Activated naive CD4-positive, alpha-beta T cell treated with anti-CD3 and anti-CD28 coated beads, Interleukin-2, amount 50 U/mL, for 24 hours (primary cell): ENCODE data around the gene ITGB2.

Experiments used
- H3K27ac Mint-ChIP-seq: one replicate; pipeline ENCODE4 v1.8.0; 2021; ENCODE audit warnings: mild to moderate bottlenecking, mixed read lengths
- H3K27me3 Mint-ChIP-seq: one replicate; pipeline ENCODE4 v1.8.0; 2021; ENCODE audit warnings: mixed read lengths
- H3K36me3 Mint-ChIP-seq: one replicate; pipeline ENCODE4 v1.8.0; 2021; ENCODE audit warnings: mixed read lengths
- H3K4me1 Mint-ChIP-seq: one replicate; pipeline ENCODE4 v1.8.0; 2021; ENCODE audit warnings: mixed read lengths
- H3K4me3 Mint-ChIP-seq: one replicate; pipeline ENCODE4 v1.8.0; 2021; ENCODE audit warnings: mild to moderate bottlenecking, mixed read lengths
- H3K9me3 Mint-ChIP-seq: one replicate; pipeline ENCODE4 v1.8.0; 2021; ENCODE audit warnings: mixed read lengths

The ITGB2 gene

GRCh38 chr21:44920694-44921604, at the start of gene ITGB2:
ITGB2 (minus strand) TSS chr21:44920899; CDS start chr21:44910782, 10,117 bp downstream.
- no peaks in the 10 kb centered on the region for H3K27me3 Mint-ChIP-seq
- H3K9me3 Mint-ChIP-seq = no peaks in the 10 kb centered on the region
- H3K4me1 Mint-ChIP-seq = peaks cover 77% of the 10 kb centered on the region
- H3K36me3 Mint-ChIP-seq = peaks cover 6% of the 10 kb centered on the region
- H3K4me3 Mint-ChIP-seq = peak within 1 kb of the TSS; percentile 98
- peak within 1 kb of the TSS; percentile 99 for H3K27ac Mint-ChIP-seq

DNA sequence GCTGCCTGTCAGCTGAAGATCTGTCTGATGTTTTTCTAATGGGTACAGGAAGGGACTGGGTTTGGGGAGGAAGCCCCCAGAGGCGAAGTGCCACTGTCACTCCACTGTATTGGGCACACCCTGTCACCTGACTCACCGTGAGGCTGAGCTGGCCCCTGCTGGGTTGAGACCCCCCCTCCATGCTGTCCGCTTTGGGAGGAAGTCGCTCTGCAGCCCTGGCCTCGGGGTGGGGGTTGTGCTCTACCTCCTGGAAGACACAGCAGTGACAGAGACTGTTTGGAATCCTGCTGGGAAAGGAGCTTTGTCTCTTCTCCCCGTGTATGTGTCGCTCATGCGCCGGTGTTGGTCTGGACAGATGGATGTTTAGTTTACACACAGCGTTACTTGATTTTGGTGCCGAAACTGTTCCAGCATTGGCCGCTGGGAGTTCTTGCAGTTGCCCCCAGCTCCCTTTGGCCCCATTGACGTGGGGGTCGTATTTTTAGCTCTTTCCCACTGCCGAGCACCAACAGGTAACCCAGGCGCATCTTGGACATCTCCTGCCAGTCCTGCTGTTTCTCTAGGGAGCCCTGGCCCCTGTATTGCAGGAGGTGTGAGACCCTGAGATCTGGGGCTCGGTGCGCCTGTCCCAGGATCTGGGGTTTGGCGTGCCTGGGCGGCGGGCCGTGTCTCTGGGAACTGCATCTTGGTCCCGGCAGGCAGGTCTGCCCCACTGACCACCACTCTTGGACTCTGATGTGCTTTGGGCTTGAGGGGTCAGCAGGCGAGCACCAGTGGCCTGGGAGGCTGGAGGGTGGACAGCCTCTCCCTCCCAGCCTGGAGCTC, 49.4 kb upstream of the ITGB2 start:
- H3K9me3 Mint-ChIP-seq = no peaks in the 10 kb centered on the region
- H3K27ac Mint-ChIP-seq = no peak overlapping the region
- no peak overlapping the region for H3K4me3 Mint-ChIP-seq
- peaks cover 8% of the 10 kb centered on the region for H3K36me3 Mint-ChIP-seq
- peaks cover 25% of the 10 kb centered on the region for H3K4me1 Mint-ChIP-seq
- no peaks in the 10 kb centered on the region for H3K27me3 Mint-ChIP-seq

- peaks cover 9% of the 10 kb centered on the region for H3K36me3 Mint-ChIP-seq
- no peak overlapping the region for H3K27ac Mint-ChIP-seq
- H3K9me3 Mint-ChIP-seq = no peaks in the 10 kb centered on the region
- H3K4me3 Mint-ChIP-seq = no peak overlapping the region
- H3K4me1 Mint-ChIP-seq = peaks cover 35% of the 10 kb centered on the region
- no peaks in the 10 kb centered on the region for H3K27me3 Mint-ChIP-seq
Measured at GRCh38 chr21:44969066-44969670, 48.5 kb upstream of the ITGB2 start.

- no peak overlapping the region for H3K27ac Mint-ChIP-seq
- peaks cover 5% of the 10 kb centered on the region for H3K36me3 Mint-ChIP-seq
- H3K4me1 Mint-ChIP-seq = peaks cover 43% of the 10 kb centered on the region
- H3K4me3 Mint-ChIP-seq = no peak overlapping the region
- H3K9me3 Mint-ChIP-seq = no peaks in the 10 kb centered on the region
- H3K27me3 Mint-ChIP-seq = no peaks in the 10 kb centered on the region
Measured at GRCh38 chr21:44967082-44968047, 46.7 kb upstream of the ITGB2 start.

DNA sequence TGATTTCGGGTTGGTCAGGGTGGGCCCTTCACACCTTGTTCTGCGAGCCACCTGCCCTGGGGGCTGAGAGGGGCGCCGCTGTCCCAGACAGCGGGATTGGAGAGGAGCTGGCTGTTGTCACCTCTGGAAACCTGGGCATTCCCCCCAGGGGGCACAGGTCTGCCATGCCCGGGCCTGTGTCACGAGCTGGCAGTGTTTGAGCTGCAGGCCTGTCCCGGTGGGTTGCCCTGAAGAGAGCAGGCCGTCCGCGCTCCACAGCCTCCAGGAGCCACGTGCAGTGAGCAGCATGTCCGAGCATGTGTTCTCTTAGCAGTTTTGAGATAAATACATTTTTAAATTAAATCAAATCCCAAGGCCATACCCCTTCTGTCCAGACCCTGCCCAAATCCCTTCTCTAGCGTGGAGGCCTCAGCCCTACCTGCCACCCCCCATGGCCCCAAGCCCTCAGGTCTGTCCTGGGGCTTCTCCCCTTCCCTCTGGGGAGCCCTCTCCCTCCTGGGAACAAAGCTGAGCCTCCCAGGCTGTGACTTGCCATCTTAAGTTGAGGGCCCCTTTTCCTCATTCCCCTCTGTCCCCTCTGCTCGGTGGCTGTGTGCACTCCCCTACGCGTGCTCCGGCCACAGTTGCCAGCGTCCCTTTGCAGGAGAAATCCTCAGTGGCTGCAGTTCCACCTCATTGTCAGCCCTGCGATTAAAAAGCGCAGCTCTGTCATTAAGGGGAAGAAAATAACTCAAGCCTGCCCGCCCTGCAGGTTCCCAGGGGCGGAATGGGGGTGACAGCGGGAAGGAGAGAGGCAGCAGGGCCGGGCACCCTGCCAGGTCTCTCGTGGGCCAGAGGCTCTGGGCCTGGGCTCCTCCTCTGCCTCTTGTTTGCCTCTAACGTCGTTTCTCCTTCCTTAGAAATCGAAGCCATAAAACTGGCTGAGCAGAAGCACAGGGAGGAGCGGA, 45.7 kb upstream of the ITGB2 start:
- H3K4me3 Mint-ChIP-seq = no peak overlapping the region
- no peaks in the 10 kb centered on the region for H3K9me3 Mint-ChIP-seq
- no peak overlapping the region for H3K27ac Mint-ChIP-seq
- no peaks in the 10 kb centered on the region for H3K27me3 Mint-ChIP-seq
- H3K4me1 Mint-ChIP-seq = peaks cover 43% of the 10 kb centered on the region
- peaks cover 7% of the 10 kb centered on the region for H3K36me3 Mint-ChIP-seq

- H3K4me3 Mint-ChIP-seq = peak overlapping the region; percentile 72
- H3K27me3 Mint-ChIP-seq = no peaks in the 10 kb centered on the region
- no peaks in the 10 kb centered on the region for H3K9me3 Mint-ChIP-seq
- peaks cover 7% of the 10 kb centered on the region for H3K36me3 Mint-ChIP-seq
- peaks cover 43% of the 10 kb centered on the region for H3K4me1 Mint-ChIP-seq
- no peak overlapping the region for H3K27ac Mint-ChIP-seq
Measured at GRCh38 chr21:44965251-44966022, 44.7 kb upstream of the ITGB2 start.

DNA sequence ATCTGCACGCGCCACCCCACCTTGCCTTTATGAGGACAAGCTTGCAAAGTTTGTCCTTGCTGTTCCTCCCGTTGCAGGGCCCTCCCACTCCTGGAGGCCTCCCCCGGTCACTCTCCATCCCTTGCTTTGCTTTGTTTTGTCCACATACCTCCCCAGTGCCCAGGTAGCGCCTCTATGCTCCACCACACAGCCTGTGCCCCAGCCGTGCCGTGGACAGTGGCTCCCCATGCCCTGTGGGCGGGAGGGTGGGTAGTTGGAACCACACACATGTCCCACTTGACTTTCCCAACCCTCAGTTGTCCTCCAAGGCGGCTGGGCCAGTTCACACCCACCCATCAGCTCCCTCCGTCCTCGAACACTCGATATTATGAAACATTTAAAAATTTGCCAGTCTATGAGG, 43.7 kb upstream of the ITGB2 start:
- Mint-ChIP-seq H3K4me3 (peak overlapping the region; percentile 72), H3K36me3 (peaks cover 6% of the 10 kb centered on the region), H3K27me3 (no peaks in the 10 kb centered on the region), H3K9me3 (no peaks in the 10 kb centered on the region), H3K4me1 (peaks cover 34% of the 10 kb centered on the region), H3K27ac (no peak overlapping the region)

DNA sequence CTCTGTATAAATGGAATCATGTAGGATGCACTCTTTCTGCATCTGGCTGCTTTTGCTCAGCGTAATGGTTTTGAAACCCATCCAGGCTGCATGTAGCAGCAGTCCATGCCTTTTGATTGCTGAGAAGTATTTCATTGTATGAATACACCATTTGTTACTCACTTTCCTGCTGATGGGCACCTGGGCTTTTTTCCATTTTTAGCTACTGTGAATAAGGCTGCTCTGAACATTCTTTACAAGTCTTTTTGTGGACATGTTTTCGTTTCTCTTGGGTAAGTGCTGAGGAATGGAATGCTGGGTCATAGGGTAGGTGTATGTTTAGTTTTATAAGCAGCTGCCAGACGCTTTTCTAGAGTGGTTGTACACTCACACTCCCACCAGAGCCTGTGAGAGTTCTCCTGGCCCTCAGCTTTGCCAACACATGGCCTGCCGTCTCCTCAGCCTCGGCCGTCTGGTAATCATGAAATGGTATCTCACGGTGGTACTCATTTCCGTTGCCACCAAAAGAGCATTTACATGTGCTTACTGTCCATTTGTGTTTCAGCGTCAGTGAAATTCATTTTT, 41.8 kb upstream of the ITGB2 start:
- H3K27ac Mint-ChIP-seq = no peak overlapping the region
- H3K9me3 Mint-ChIP-seq = no peaks in the 10 kb centered on the region
- H3K4me1 Mint-ChIP-seq = peaks cover 31% of the 10 kb centered on the region
- H3K36me3 Mint-ChIP-seq = peaks cover 6% of the 10 kb centered on the region
- no peak overlapping the region for H3K4me3 Mint-ChIP-seq
- H3K27me3 Mint-ChIP-seq = no peaks in the 10 kb centered on the region

GRCh38 chr21:44960141-44961092, 39.7 kb upstream of the ITGB2 start:
- no peaks in the 10 kb centered on the region for H3K9me3 Mint-ChIP-seq
- no peak overlapping the region for H3K27ac Mint-ChIP-seq
- no peak overlapping the region for H3K4me3 Mint-ChIP-seq
- no peaks in the 10 kb centered on the region for H3K27me3 Mint-ChIP-seq
- H3K4me1 Mint-ChIP-seq = peaks cover 27% of the 10 kb centered on the region
- peaks cover 9% of the 10 kb centered on the region for H3K36me3 Mint-ChIP-seq

GRCh38 chr21:44959376-44960091, 38.8 kb upstream of the ITGB2 start:
- Mint-ChIP-seq H3K4me3 (no peak overlapping the region), H3K4me1 (peaks cover 19% of the 10 kb centered on the region), H3K27me3 (no peaks in the 10 kb centered on the region), H3K9me3 (no peaks in the 10 kb centered on the region), H3K27ac (no peak overlapping the region), H3K36me3 (peaks cover 10% of the 10 kb centered on the region)

DNA sequence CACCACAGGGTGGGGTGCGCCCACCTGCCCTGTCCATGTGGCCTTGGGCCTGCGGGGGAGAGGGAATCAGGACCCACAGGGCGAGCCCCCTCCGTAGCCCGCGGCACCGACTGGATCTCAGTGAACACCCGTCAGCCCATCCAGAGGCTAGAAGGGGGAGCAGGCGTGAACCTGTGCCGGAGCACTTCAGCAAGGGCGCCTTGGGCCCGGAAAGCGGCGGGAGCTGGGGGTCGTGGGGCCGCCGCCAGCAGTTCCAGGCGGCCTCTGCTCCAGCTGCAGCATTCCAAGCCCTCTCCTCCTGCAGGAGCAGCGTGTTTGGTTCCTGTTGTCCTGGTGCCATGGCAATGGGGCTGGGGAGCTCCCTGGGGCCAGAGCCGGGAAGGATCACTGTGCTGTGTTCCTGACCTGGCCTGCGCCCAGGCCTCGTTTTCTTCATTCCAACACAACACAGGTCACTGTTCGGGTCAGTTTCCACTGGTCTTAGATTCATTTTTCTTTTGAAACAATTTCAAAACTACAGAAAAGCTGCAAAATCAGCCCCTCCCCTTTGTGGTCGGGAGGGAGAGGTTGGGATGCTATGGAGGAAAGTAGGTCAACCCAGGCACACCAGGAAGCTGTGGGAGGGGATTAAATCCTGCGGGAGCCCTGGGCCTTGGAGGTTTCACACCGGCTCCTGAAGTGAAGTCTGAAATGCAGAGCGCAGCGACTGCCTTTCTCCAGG, 37.9 kb upstream of the ITGB2 start:
- Mint-ChIP-seq H3K27me3 (no peaks in the 10 kb centered on the region), H3K4me3 (no peak overlapping the region), H3K4me1 (peaks cover 11% of the 10 kb centered on the region), H3K27ac (no peak overlapping the region), H3K36me3 (peaks cover 9% of the 10 kb centered on the region), H3K9me3 (no peaks in the 10 kb centered on the region)
